ENCODE results near the gene BTNL2. TPM values are rescaled to one million over a fixed set of nuclear protein-coding genes. Genes with fewer than 3 reads are reported as not detected.

The BTNL2 gene
- total RNA-seq, 1 experiment from 2014 or later, result not detected

DNA sequence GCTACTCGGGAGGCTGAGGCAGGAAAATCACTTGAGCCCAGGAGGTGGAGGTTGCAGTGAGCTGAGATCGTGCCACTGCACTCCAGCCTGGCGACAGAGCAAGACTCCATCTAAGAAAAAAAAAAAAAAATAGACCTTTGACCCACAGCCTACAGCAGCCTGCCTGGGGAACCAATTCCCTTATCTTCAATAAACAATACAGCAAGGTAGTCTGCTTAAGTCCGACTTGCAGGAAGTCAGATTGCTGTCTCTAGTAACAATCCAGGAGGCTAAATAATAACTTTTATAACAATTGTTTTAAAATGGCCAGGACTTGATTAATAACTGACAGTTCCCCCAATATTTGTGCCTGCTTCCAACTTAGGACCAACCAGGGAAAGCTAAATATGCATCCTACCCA, 19.4 kb upstream of the BTNL2 start:
- ChIA-PET POLR2A (no interaction called here), CTCF (no interaction called here)
- Histone ChIP-seq H3K36me3 (ENCODE audit: control insufficient read depth, insufficient read depth, low read length) (no peaks in the 10 kb centered on the region), H3K4me3 (ENCODE audit: low read depth in 2 of 2, low read length in 2 of 2) (no peak overlapping the region), H3K4me1 (ENCODE audit: control insufficient read depth, insufficient read depth, low read length) (no peaks in the 10 kb centered on the region), H3K27ac (ENCODE audit: low read length) (no peak overlapping the region), H3K9me3 (ENCODE audit: control insufficient read depth, insufficient read depth, low read depth, low read length) (no peaks in the 10 kb centered on the region), H3K27me3 (ENCODE audit: control insufficient read depth, insufficient read depth, low read length) (peaks cover 16% of the 10 kb centered on the region)
- in situ Hi-C loops (cut with HindIII; ENCODE audit: low pct_unique_long_range_greater_than_20kb, low sequenced_read_pairs), result no loop called here
- ATAC-seq, result no peak
- TF ChIP-seq POLR2AphosphoS5 (IDR thresholded peaks at IDR 0.05; ENCODE audit: low read depth, low read length) (no peak), TCF7L2 (IDR thresholded peaks at IDR 0.05; ENCODE audit: low read depth, low read length) (no peak), SIN3A (IDR thresholded peaks at IDR 0.05; ENCODE audit: borderline replicate concordance, insufficient read depth, low read depth, low read length) (no peak)
- TF ChIP-seq, protein P1, sequence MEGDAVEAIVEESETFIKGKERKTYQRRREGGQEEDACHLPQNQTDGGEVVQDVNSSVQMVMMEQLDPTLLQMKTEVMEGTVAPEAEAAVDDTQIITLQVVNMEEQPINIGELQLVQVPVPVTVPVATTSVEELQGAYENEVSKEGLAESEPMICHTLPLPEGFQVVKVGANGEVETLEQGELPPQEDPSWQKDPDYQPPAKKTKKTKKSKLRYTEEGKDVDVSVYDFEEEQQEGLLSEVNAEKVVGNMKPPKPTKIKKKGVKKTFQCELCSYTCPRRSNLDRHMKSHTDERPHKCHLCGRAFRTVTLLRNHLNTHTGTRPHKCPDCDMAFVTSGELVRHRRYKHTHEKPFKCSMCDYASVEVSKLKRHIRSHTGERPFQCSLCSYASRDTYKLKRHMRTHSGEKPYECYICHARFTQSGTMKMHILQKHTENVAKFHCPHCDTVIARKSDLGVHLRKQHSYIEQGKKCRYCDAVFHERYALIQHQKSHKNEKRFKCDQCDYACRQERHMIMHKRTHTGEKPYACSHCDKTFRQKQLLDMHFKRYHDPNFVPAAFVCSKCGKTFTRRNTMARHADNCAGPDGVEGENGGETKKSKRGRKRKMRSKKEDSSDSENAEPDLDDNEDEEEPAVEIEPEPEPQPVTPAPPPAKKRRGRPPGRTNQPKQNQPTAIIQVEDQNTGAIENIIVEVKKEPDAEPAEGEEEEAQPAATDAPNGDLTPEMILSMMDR (IDR thresholded peaks at IDR 0.05), result no peak
- TF ChIP-seq, protein P2, sequence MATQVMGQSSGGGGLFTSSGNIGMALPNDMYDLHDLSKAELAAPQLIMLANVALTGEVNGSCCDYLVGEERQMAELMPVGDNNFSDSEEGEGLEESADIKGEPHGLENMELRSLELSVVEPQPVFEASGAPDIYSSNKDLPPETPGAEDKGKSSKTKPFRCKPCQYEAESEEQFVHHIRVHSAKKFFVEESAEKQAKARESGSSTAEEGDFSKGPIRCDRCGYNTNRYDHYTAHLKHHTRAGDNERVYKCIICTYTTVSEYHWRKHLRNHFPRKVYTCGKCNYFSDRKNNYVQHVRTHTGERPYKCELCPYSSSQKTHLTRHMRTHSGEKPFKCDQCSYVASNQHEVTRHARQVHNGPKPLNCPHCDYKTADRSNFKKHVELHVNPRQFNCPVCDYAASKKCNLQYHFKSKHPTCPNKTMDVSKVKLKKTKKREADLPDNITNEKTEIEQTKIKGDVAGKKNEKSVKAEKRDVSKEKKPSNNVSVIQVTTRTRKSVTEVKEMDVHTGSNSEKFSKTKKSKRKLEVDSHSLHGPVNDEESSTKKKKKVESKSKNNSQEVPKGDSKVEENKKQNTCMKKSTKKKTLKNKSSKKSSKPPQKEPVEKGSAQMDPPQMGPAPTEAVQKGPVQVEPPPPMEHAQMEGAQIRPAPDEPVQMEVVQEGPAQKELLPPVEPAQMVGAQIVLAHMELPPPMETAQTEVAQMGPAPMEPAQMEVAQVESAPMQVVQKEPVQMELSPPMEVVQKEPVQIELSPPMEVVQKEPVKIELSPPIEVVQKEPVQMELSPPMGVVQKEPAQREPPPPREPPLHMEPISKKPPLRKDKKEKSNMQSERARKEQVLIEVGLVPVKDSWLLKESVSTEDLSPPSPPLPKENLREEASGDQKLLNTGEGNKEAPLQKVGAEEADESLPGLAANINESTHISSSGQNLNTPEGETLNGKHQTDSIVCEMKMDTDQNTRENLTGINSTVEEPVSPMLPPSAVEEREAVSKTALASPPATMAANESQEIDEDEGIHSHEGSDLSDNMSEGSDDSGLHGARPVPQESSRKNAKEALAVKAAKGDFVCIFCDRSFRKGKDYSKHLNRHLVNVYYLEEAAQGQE (IDR thresholded peaks at IDR 0.05; ENCODE audit: insufficient read depth in 1 of 2, low read depth in 2 of 2, low read length in 1 of 2), result no peak
- intact Hi-C loops (cut with micrococcal nuclease; ENCODE audit: unreplicated experiment), result no loop called here
- no TSS peak for BruUV-seq (replicated peaks)
- DNase-seq (ENCODE audit: low read depth, low spot score), result no peak

DNA sequence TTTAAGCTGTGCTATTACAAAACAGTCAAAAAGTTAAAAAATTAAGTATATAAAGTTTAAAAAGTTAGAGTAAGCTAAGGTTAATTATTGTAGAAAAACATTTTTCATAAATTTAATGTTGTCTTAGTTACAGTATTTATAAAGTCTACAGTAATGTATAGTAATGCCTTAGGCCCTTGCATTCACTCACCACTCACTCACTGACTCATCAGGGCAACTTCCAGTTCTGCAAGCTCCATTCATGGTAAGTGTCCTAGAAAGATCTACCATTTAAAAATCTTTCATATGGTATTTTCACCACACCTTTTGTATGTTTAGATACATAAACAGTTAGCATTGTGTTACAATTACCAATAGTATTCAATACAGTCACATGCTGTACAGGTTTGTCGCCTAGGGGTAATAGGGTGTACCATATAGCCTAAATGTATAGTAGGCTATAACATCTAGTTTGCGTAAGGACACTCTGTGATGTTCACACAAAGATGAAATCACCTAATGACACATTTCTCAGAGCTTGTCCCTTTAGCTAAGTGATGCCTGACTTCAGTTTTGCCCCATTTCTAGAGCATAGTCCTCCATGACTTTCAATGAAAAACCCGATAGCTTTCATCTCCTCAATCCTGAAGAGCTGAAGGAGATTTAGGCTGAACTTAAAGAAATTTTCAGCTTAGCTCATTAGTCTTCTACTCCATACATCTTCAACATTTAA, 17.8 kb upstream of the BTNL2 start:
- no TSS peak for BruUV-seq (replicated peaks)
- ChIA-PET POLR2A (no interaction called here), CTCF (interaction anchor here (0.6 to 1.3 kb wide), 3 partner anchors 171 to 361 kb away, joined by 3 to 4 read pairs (median 3); no protein-coding TSS in a partner anchor)
- intact Hi-C loops (cut with micrococcal nuclease; ENCODE audit: unreplicated experiment), result no loop called here
- no peak overlapping the region for H3K27ac ChIP-seq (ENCODE audit: low read length)
- H3K9me3 ChIP-seq (ENCODE audit: control insufficient read depth, insufficient read depth, low read depth, low read length), result no peaks in the 10 kb centered on the region
- no peaks in the 10 kb centered on the region for H3K36me3 ChIP-seq (ENCODE audit: control insufficient read depth, insufficient read depth, low read length)
- DNase-seq (ENCODE audit: low read depth, low spot score) (no peak), ATAC-seq (no peak)
- H3K4me3 ChIP-seq (ENCODE audit: low read depth in 2 of 2, low read length in 2 of 2), result no peak overlapping the region
- no peaks in the 10 kb centered on the region for H3K4me1 ChIP-seq (ENCODE audit: control insufficient read depth, insufficient read depth, low read length)
- peaks cover 19% of the 10 kb centered on the region for H3K27me3 ChIP-seq (ENCODE audit: control insufficient read depth, insufficient read depth, low read length)
- TF ChIP-seq, protein P1 (IDR thresholded peaks at IDR 0.05), result no peak
- TF ChIP-seq, protein P2 (IDR thresholded peaks at IDR 0.05; ENCODE audit: insufficient read depth in 1 of 2, low read depth in 2 of 2, low read length in 1 of 2), result no peak
- TF ChIP-seq SIN3A (IDR thresholded peaks at IDR 0.05; ENCODE audit: borderline replicate concordance, insufficient read depth, low read depth, low read length) (no peak), TCF7L2 (IDR thresholded peaks at IDR 0.05; ENCODE audit: low read depth, low read length) (no peak), POLR2AphosphoS5 (IDR thresholded peaks at IDR 0.05; ENCODE audit: low read depth, low read length) (no peak)
- in situ Hi-C loops (cut with HindIII; ENCODE audit: low pct_unique_long_range_greater_than_20kb, low sequenced_read_pairs), result no loop called here
